Keratinocyte (primary cell): ENCODE data around the gene TFDP2.

ENCODE experiments used
- EZH2 ChIP-seq: IDR thresholded peaks from one replicate; pipeline ENCODE4 v1.6.1; 2012; ENCODE audit warnings: inconsistent platforms, mild to moderate bottlenecking, low read length, moderate library complexity
- TF ChIP-seq, protein P1 (sequence below), 3 experiments: IDR thresholded peaks in 1 of 3; conservative IDR thresholded peaks in 1 of 3; optimal IDR thresholded peaks in 1 of 3; 2 replicates in 2 of 3; 3 replicates in 1 of 3; pipeline versions ENCODE3 to v1.5.1; 2011; ENCODE audit warnings: low read length in 3 of 3, mild to moderate bottlenecking in 3 of 3, moderate library complexity in 2 of 3, control low read depth in 1 of 3, inconsistent platforms in 1 of 3; ENCODE audit not compliant: insufficient read depth in 2 of 3; ENCODE audit errors: extremely low read depth in 1 of 3

GRCh38 chr3:142151828-142152227 lies 2.5 kb upstream of the TFDP2 start:
- no peak for TF ChIP-seq EZH2
- TF ChIP-seq, protein P1, sequence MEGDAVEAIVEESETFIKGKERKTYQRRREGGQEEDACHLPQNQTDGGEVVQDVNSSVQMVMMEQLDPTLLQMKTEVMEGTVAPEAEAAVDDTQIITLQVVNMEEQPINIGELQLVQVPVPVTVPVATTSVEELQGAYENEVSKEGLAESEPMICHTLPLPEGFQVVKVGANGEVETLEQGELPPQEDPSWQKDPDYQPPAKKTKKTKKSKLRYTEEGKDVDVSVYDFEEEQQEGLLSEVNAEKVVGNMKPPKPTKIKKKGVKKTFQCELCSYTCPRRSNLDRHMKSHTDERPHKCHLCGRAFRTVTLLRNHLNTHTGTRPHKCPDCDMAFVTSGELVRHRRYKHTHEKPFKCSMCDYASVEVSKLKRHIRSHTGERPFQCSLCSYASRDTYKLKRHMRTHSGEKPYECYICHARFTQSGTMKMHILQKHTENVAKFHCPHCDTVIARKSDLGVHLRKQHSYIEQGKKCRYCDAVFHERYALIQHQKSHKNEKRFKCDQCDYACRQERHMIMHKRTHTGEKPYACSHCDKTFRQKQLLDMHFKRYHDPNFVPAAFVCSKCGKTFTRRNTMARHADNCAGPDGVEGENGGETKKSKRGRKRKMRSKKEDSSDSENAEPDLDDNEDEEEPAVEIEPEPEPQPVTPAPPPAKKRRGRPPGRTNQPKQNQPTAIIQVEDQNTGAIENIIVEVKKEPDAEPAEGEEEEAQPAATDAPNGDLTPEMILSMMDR (optimal IDR thresholded peaks at IDR 0.05 in 1 of 3, IDR thresholded peaks at IDR 0.05 in 1 of 3, conservative IDR thresholded peaks at IDR 0.05 in 1 of 3; ENCODE audit: extremely low read depth in 1 of 3, insufficient read depth in 2 of 3, low read length in 3 of 3), result no peak
